RWPE2 (cell line): ENCODE measurements around the gene IDNK.

Source experiments
- ATAC-seq: fragments of 200-7000 bp; cut with Tn5 transposase; 3 replicates; pipeline ENCODE4 v1.9.1; 2021; ENCODE audit warnings: low read depth
- DNase-seq: peaks from one replicate; pipeline ENCODE4 v3.0.0-alpha.2; 2020; ENCODE audit warnings: low spot score
- H3K27ac ChIP-seq: fragments of 450-650 bp; 2 replicates; pipeline ENCODE4 v1.5.1; 2017; ENCODE audit warnings: mild to moderate bottlenecking; ENCODE audit not compliant: poor library complexity, severe bottlenecking
- H3K27me3 ChIP-seq: fragments of 250-450 bp; sonication (Bioruptor Pico); 2 replicates; pipeline ENCODE4 v1.5.1; 2021; ENCODE audit warnings: mild to moderate bottlenecking, moderate library complexity; ENCODE audit not compliant: insufficient read depth, poor library complexity, severe bottlenecking
- H3K36me3 ChIP-seq: fragments of 250-450 bp; sonication (Bioruptor Pico); 2 replicates; pipeline ENCODE4 v1.5.1; 2020; ENCODE audit warnings: low read depth, mild to moderate bottlenecking, moderate library complexity
- H3K4me1 ChIP-seq: fragments of 250-450 bp; sonication (Bioruptor Pico); 2 replicates; pipeline ENCODE4 v1.5.1; 2021; ENCODE audit warnings: mild to moderate bottlenecking, moderate library complexity; ENCODE audit not compliant: insufficient read depth, poor library complexity, severe bottlenecking
- H3K4me3 ChIP-seq: fragments of 250-450 bp; sonication (Bioruptor Pico); 2 replicates; pipeline ENCODE4 v1.5.1; 2021; ENCODE audit warnings: mild to moderate bottlenecking, moderate library complexity; ENCODE audit not compliant: severe bottlenecking
- H3K9me3 ChIP-seq: fragments of 250-450 bp; sonication (Bioruptor Pico); 2 replicates; pipeline ENCODE4 v1.5.1; 2021; ENCODE audit warnings: mild to moderate bottlenecking, moderate library complexity; ENCODE audit not compliant: severe bottlenecking
- TF ChIP-seq, protein P1 (sequence below): fragments of 450-650 bp; IDR thresholded peaks from one replicate; pipeline ENCODE4 v1.5.1; 2017; ENCODE audit warnings: mild to moderate bottlenecking, moderate library complexity; ENCODE audit not compliant: poor library complexity, severe bottlenecking

The IDNK gene

DNA sequence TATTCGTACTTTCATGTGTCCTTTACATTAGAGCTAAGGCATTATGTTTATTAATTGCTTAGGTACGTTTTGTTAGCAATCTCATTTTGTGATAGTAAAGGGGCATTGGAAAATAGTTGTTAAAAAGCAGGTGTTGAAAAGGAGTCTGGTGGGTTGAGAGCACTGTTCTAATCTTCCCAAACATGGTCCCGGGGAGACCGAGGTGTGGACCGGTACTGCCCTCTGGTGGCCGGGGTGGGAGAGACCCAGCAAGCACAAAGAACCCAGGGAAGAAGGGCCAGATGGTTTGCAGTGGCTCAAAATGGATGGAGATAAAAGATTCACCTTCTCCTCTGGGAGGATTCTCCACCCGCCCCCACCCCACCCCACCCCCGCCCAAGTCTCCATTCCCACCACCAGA, 26.1 kb downstream of the IDNK start:
- peak; percentile 57; the same call in 2 of the 3 replicates for ATAC-seq
- no peak for DNase-seq
- Histone ChIP-seq H3K27me3 (no peaks in the 10 kb centered on the region), H3K4me3 (no peak overlapping the region), H3K4me1 (no peaks in the 10 kb centered on the region), H3K9me3 (no peaks in the 10 kb centered on the region), H3K27ac (no peak overlapping the region), H3K36me3 (peaks cover 24% of the 10 kb centered on the region)
- TF ChIP-seq, protein P1, sequence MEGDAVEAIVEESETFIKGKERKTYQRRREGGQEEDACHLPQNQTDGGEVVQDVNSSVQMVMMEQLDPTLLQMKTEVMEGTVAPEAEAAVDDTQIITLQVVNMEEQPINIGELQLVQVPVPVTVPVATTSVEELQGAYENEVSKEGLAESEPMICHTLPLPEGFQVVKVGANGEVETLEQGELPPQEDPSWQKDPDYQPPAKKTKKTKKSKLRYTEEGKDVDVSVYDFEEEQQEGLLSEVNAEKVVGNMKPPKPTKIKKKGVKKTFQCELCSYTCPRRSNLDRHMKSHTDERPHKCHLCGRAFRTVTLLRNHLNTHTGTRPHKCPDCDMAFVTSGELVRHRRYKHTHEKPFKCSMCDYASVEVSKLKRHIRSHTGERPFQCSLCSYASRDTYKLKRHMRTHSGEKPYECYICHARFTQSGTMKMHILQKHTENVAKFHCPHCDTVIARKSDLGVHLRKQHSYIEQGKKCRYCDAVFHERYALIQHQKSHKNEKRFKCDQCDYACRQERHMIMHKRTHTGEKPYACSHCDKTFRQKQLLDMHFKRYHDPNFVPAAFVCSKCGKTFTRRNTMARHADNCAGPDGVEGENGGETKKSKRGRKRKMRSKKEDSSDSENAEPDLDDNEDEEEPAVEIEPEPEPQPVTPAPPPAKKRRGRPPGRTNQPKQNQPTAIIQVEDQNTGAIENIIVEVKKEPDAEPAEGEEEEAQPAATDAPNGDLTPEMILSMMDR, result peak; percentile 74

DNA sequence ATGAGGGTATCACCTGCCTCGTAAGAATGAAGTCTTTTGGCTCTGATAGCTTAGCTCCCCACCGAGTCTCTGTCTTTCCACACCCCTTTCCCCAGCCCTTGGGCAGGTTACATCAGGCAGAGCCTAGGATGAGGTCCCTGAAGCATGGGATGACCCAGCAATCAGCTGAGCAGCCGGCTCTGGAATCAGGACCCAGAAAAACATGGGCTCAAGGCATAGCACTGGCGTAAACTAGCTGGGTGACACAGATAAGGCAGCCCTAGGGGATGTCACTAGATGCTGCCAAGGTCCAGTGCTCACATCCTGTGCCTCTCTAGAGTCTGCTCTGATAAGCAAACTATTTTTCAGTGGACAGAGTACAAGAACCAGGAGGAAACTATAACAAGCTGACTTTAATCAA, 26.6 kb downstream of the IDNK start:
- ATAC-seq, result peak; percentile 7; the same call in 1 of the 3 replicates
- TF ChIP-seq, protein P1, result no peak
- H3K36me3 ChIP-seq, result peaks cover 28% of the 10 kb centered on the region

DNA sequence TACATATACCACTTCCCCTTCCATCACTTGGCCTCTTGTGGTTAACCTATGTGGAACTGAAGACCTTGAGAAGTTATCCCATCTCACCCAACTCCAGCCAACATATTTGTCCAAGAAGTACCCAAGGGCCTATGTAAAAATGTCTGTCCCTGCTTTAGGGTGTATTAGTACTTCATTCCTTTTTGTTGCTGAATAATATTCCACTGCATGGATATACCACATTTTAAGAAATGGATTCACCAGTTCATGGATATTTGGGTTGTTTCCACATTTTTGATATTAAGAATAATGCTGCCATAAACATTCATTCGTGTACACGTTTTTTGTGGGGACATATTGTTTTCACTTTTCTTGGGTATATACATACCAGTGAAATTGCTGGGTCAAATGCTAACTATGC, 28.6 kb downstream of the IDNK start:
- H3K9me3 ChIP-seq, result no peaks in the 10 kb centered on the region
- H3K27me3 ChIP-seq, result no peaks in the 10 kb centered on the region
- ATAC-seq (no peak), DNase-seq (no peak)
- H3K27ac ChIP-seq, result no peak overlapping the region
- H3K4me1 ChIP-seq, result no peaks in the 10 kb centered on the region
- H3K4me3 ChIP-seq, result no peak overlapping the region
- TF ChIP-seq, protein P1, result no peak
- H3K36me3 ChIP-seq, result peaks cover 41% of the 10 kb centered on the region

More for the DNA sequence above, 26.6 kb downstream of the IDNK start:
- Histone ChIP-seq H3K4me1 (no peaks in the 10 kb centered on the region), H3K27ac (no peak overlapping the region), H3K9me3 (no peaks in the 10 kb centered on the region), H3K4me3 (no peak overlapping the region), H3K27me3 (no peaks in the 10 kb centered on the region)
- no peak for DNase-seq

DNA sequence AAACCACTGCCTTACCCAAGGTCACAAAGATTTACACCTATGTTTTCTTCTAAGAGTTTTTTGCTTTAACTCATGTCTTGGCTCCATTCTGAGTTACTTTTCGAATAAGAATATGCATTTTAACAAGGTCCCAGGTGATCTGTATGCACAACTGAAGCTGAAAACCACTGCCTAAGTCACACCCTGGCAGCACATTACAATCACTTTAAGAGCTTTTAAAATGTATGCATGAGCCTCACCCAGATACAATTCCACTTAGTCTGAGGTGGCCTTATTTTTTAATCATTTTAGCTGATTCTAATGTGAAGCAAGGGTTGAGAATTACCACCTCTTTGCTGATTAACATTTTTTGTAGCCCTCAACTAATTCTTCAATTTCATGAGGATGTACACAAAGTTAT, 29.5 kb downstream of the IDNK start:
- Histone ChIP-seq H3K27ac (no peak overlapping the region), H3K9me3 (no peaks in the 10 kb centered on the region), H3K36me3 (peaks cover 47% of the 10 kb centered on the region), H3K4me3 (no peak overlapping the region), H3K4me1 (no peaks in the 10 kb centered on the region), H3K27me3 (no peaks in the 10 kb centered on the region)
- DNase-seq (no peak), ATAC-seq (no peak)
- TF ChIP-seq, protein P1, result no peak

DNA sequence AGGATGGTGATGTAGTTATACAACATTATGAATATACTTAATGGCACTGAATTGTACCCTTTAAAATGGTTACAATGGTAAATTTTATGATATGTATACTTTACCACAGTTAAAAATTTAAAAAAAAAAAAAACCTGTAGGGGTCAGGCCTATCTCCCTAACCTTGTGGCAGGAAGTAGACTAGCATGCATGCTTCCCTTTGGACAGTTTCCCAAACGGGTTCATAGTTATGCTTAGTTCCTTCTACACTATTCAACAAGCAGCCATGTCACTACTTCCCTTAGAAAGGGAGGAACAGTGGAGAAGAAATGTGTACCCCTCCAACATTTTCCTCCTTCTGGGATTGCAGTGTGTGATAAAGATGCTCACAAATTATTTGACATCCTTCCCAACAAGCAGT, 32.5 kb downstream of the IDNK start:
- no peaks in the 10 kb centered on the region for H3K27me3 ChIP-seq
- TF ChIP-seq, protein P1, result no peak
- no peak for ATAC-seq
- peaks cover 73% of the 10 kb centered on the region for H3K36me3 ChIP-seq
- H3K9me3 ChIP-seq, result no peaks in the 10 kb centered on the region
- DNase-seq, result no peak
- no peak overlapping the region for H3K4me3 ChIP-seq
- no peaks in the 10 kb centered on the region for H3K4me1 ChIP-seq
- H3K27ac ChIP-seq, result no peak overlapping the region
